GM12878 (cell line): ENCODE measurements around the gene CSAD. TPM values are rescaled to one million over a fixed set of nuclear protein-coding genes. Genes with fewer than 3 reads are reported as not detected.

Source experiments
- BMI1 ChIP-seq: fragments of 450-650 bp; IDR thresholded peaks from 2 replicates; pipeline ENCODE4 v1.6.1; 2016; ENCODE audit warnings: mild to moderate bottlenecking, moderate library complexity, borderline replicate concordance
- EED ChIP-seq: sonication (generic); IDR thresholded peaks from 2 replicates; pipeline ENCODE4 v1.6.1; 2016; ENCODE audit warnings: antibody characterized with exemption, low read depth
- HDGF ChIP-seq: fragments of 450-650 bp; IDR thresholded peaks from 2 replicates; pipeline ENCODE4 v1.6.1; 2016; ENCODE audit warnings: antibody characterized with exemption
- NR2F1 ChIP-seq: fragments of 450-650 bp; conservative IDR thresholded peaks from 2 replicates; pipeline ENCODE4 v1.6.1; 2017; ENCODE audit warnings: mild to moderate bottlenecking
- POLR2AphosphoS5 ChIP-seq: IDR thresholded peaks from 2 replicates; pipeline ENCODE4 v1.6.1; 2011; ENCODE audit warnings: mild to moderate bottlenecking, low read length, inconsistent platforms
- RAD51 ChIP-seq: fragments of 450-650 bp; IDR thresholded peaks from 2 replicates; pipeline ENCODE4 v1.6.1; 2016; ENCODE audit warnings: moderate library complexity, mild to moderate bottlenecking, inconsistent platforms
- SMAD1 ChIP-seq: fragments of 450-650 bp; IDR thresholded peaks from 2 replicates; pipeline ENCODE4 v1.6.1; 2018; ENCODE audit warnings: mild to moderate bottlenecking, low read depth; ENCODE audit not compliant: partially characterized antibody
- SRF ChIP-seq, 2 experiments: IDR thresholded peaks; 2 replicates each; pipeline ENCODE4 v1.6.1; 2011; ENCODE audit warnings: low read depth in 2 of 2, low read length in 2 of 2, mild to moderate bottlenecking in 1 of 2, moderate library complexity in 1 of 2
- TAF1 ChIP-seq: IDR thresholded peaks from 2 replicates; pipeline ENCODE4 v1.6.1; 2011; ENCODE audit warnings: mild to moderate bottlenecking, low read depth, low read length, borderline replicate concordance
- WRNIP1 ChIP-seq: IDR thresholded peaks from 2 replicates; pipeline ENCODE4 v1.6.1; 2011; ENCODE audit warnings: low read depth, low read length, improper control_type of control experiment, borderline replicate concordance
- YBX1 ChIP-seq: fragments of 450-650 bp; IDR thresholded peaks from 2 replicates; pipeline ENCODE4 v1.6.1; 2016; ENCODE audit warnings: antibody characterized with exemption
- ZNF274 ChIP-seq: IDR thresholded peaks from one replicate; pipeline ENCODE4 v1.8.0; 2011; ENCODE audit not compliant: insufficient read length, insufficient read depth
- ZNF622 ChIP-seq: fragments of 450-650 bp; IDR thresholded peaks from 2 replicates; pipeline ENCODE4 v1.6.1; 2017; ENCODE audit warnings: mild to moderate bottlenecking, inconsistent platforms
- polyA plus RNA-seq, 11 experiments: library from polyadenylated mRNA; depleted of rRNA in 4 of 11; unstranded in 6 of 11; stranded (reverse) in 5 of 11; fragments of >200 nt; fragmentation: Nextera tagmentation in 4 of 11; fragmentation: Illumina TruSeq in 1 of 11; extraction: Ambion mirVana in 4 of 11; extraction: Trizol in 1 of 11; gene quantifications; 1 replicate in 1 of 11; 2 replicates in 10 of 11; pipeline versions ENCODE4 v1.2.1 to v1.2.3, GENCODE V29; 2011 to 2016; ENCODE audit warnings: inconsistent platforms in 2 of 11, missing spikeins in 2 of 11, low read depth in 1 of 11
- total RNA-seq, 4 experiments: library from RNA; depleted of rRNA in 3 of 4; stranded (reverse); fragments of >200 nt in 3 of 4; fragmentation: Illumina TruSeq in 1 of 4; extraction: Trizol in 1 of 4; gene quantifications; 2 replicates each; pipeline versions ENCODE4 v1.2.1 to v1.2.3, GENCODE V29; 2013 to 2021
- TF ChIP-seq, protein P1 (sequence below): IDR thresholded peaks from 2 replicates; pipeline ENCODE4 v1.6.1; 2012; ENCODE audit warnings: low read depth, low read length, improper control_type of control experiment
- TF ChIP-seq, protein P2 (sequence below): IDR thresholded peaks from 2 replicates; pipeline ENCODE4 v1.6.1; 2012; ENCODE audit warnings: low read depth, low read length, improper control_type of control experiment
- TF ChIP-seq, protein P3 (sequence below): IDR thresholded peaks from 2 replicates; pipeline ENCODE4 v1.6.1; 2012; ENCODE audit warnings: low read length, inconsistent platforms

CSAD gene
- total and polyA plus RNA-seq, 10 of the 15 experiments (the other 5 are each of a cell fraction or from before 2014, with no cell fraction given), result 1.1 to 20.4 (median 6.2) TPM

- TF ChIP-seq, protein P1, sequence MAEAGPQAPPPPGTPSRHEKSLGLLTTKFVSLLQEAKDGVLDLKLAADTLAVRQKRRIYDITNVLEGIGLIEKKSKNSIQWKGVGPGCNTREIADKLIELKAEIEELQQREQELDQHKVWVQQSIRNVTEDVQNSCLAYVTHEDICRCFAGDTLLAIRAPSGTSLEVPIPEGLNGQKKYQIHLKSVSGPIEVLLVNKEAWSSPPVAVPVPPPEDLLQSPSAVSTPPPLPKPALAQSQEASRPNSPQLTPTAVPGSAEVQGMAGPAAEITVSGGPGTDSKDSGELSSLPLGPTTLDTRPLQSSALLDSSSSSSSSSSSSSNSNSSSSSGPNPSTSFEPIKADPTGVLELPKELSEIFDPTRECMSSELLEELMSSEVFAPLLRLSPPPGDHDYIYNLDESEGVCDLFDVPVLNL, result no peak
- TF ChIP-seq RAD51, result no peak
- TF ChIP-seq TAF1, result peak; percentile 38; the same call in 1 of the 2 replicates
- TF ChIP-seq POLR2AphosphoS5, result peak; percentile 60; the same call in 1 of the 2 replicates
- peak; percentile 95 for TF ChIP-seq EED
- TF ChIP-seq WRNIP1, result no peak
- TF ChIP-seq, protein P2, sequence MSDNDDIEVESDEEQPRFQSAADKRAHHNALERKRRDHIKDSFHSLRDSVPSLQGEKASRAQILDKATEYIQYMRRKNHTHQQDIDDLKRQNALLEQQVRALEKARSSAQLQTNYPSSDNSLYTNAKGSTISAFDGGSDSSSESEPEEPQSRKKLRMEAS, result no peak
- TF ChIP-seq ZNF622, result no peak
- TF ChIP-seq YBX1, result no peak
- TF ChIP-seq HDGF, result no peak
- peak; percentile 90 for TF ChIP-seq NR2F1
- TF ChIP-seq SMAD1, result no peak
- TF ChIP-seq SRF (IDR thresholded peaks at IDR 0.05; ENCODE audit: low read depth in 2 of 2, low read length in 2 of 2), result peak in 1 of 2 experiments; percentile 5; a peak in 1 of 4 replicates
- TF ChIP-seq BMI1, result no peak
- TF ChIP-seq, protein P3, sequence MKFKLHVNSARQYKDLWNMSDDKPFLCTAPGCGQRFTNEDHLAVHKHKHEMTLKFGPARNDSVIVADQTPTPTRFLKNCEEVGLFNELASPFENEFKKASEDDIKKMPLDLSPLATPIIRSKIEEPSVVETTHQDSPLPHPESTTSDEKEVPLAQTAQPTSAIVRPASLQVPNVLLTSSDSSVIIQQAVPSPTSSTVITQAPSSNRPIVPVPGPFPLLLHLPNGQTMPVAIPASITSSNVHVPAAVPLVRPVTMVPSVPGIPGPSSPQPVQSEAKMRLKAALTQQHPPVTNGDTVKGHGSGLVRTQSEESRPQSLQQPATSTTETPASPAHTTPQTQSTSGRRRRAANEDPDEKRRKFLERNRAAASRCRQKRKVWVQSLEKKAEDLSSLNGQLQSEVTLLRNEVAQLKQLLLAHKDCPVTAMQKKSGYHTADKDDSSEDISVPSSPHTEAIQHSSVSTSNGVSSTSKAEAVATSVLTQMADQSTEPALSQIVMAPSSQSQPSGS, result peak; percentile 72; the same call in 1 of the 2 replicates
- no peak for TF ChIP-seq ZNF274
Measured at GRCh38 chr12:53205747-53206419, 25.2 kb upstream of the CSAD start (continued).
